GM19193 (cell line): ENCODE data around the gene ZNF557.

Experiments used
- POLR2A ChIP-seq: IDR thresholded peaks from 4 replicates; pipeline ENCODE4 v1.6.1; 2011; ENCODE audit not compliant: insufficient read depth, insufficient read length; ENCODE audit errors: extremely low read depth

The ZNF557 gene

GRCh38 chr19:7088999-7089398 is 19.5 kb downstream of the ZNF557 start:
- no peak for TF ChIP-seq POLR2A

DNA sequence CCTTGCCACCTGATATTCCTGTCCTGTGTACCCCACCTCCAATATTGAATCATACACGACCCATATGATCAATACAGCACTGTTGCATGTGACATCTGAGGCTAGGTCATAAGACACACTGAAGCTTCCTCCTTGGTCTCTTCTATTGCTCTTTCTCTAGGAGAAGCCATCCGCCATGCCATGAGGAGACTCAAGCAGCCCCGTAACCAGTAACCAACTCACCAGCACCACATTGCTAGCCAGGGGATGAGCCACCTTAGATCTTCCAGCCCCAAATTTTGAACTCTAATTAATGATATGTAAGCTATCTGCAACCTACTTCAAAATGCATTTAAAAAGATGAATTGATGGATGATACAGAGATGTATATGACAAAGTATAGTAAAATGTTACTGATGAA is 28.6 kb downstream of the ZNF557 start:
- TF ChIP-seq POLR2A = no peak

DNA sequence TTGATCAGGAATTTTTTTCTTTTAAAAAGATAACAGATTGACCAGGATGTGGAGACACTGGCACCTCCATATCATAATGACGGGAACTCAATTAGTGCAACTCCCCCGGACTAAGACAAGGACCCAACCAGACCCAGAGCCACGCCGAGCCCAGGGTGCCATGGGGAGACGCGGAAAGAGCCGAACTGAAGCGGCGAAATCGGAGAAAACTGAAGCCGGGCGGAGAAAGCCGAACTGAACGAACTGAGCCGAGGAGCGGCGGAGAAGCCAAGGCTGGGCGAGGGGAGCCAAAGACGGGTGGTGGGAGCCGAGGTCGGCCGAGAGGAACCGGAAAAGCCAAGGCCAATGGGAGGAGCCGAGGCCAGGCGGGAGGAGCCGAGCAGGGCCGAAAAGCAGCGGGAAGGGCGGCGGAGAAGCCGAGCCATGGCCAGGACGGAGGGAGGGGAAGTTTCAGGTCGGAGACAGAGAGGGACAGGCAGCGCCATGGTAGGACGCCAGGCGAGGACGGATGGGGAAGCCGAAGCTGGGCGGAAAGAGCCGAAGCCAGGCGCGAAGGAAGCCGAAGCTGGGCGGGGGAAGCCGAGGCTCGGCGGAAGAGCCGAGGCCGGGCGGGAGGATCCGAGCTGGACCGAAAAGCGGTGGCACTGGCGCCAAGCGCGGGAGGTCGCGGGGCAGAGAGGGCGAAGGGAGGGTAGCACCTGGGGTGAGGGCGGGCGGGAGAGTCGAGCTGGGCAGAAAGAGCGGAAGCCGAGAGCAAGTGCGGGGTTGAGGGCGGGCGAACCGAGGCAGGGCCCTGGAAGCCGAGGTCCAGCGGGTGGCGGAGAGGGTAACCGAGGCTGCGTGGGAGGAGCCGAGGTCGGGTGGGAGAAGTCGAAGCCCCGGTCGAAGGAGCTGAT is 29.4 kb downstream of the ZNF557 start:
- peak; percentile 66 for TF ChIP-seq POLR2A

DNA sequence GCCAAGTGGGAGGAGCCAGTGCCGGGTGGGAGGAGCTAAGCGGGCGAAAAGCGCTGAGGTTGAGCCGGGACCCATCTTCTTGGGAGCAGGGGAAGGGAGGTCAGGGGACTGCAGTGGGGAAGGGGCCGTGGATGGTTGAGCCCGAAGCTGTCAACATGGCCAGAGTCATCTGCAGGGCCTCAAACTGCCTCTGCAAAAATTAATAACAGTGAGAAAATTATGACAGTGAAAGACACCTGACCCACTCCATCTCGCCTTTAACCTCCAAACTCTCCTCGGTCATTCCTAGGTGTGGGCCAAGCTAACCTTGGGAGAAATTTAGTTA is 30.1 kb downstream of the ZNF557 start:
- TF ChIP-seq POLR2A = no peak

GRCh38 chr19:7101498-7102253 is 32.2 kb downstream of the ZNF557 start:
- TF ChIP-seq POLR2A = no peak

- no peak for TF ChIP-seq POLR2A
Observed at GRCh38 chr19:7104747-7105447, 35.4 kb downstream of the ZNF557 start.

DNA sequence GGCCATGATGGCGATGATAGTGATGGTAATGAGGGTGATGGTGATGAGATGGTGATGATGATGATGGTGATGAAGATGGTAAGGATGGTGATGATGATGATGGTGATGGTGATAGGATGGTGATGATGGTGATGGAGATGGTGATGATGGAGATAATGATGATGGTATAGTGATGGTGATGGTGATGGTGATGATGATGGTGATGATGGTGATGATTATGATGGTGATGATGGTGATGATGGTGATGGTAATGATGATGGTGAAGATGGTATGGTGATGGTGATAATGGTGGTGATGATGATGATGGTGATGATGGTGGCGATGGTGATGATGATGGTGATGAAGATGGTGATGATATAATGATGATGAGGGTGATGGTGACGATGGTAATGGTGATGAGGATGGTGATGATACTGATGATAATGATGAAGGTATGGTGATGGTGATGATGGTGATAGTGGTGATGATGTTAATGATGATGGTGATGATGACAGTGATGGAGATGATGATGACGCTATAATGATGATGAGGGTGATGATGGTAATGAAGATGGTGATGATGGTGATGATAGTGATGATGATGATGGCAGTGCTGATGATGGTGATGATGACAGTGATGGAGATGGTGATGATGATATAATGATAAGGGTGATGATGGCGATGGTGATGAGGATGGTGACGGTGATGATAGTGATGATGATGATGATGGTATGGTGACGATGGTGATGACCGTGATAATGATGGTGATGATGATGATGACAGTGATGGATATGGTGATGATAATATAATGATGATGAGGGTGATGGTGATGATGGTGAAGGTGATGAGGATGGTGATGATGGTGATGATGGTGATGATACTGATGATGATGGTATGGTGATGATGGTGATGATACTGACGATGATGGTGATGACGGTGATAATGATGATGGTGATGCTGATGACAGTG is 37.5 kb downstream of the ZNF557 start:
- no peak for TF ChIP-seq POLR2A

GRCh38 chr19:7109678-7110289 is 40.3 kb downstream of the ZNF557 start:
- no peak for TF ChIP-seq POLR2A

DNA sequence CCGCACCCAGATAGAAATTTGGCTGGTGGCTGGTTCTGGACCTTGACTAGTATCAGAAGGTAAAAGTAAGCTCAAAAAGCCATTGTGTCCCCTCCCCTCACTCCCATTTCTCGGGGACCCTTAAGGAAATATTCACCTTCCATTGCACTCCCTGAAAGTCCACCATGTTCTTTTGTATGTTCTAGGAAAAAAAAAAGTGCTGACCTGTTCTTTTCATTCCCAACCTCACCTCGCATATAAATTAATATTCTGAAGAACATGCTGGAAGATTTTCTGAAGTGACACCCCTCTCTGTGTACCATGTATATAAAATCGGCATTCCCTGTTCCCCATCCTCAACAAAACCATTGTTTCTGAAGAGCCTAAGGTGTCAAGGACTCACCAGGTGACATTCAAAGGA is 43.2 kb downstream of the ZNF557 start:
- no peak for TF ChIP-seq POLR2A

- TF ChIP-seq POLR2A = no peak
Observed at GRCh38 chr19:7113233-7113632, 43.7 kb downstream of the ZNF557 start.

GRCh38 chr19:7115721-7116120 is 46.2 kb downstream of the ZNF557 start:
- no peak for TF ChIP-seq POLR2A

GRCh38 chr19:7117248-7117647 is 47.7 kb downstream of the ZNF557 start:
- no peak for TF ChIP-seq POLR2A

DNA sequence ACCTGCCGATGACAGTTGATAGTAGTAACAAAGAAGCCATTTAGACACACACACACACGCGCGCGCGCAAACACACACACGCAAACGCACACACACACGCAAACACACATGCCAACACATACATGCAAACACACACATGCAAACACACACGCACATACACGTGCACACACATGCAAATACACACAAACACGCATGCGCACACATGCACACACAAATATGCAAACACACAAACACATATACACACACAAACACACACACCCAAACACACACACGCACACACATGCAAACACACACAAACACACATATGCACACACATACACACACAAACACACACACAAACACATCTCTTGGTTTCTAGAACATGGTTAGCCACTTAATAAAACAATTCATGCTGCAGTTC is 50.1 kb downstream of the ZNF557 start:
- no peak for TF ChIP-seq POLR2A

- no peak for TF ChIP-seq POLR2A
Observed at GRCh38 chr19:7120499-7120898, 51.0 kb downstream of the ZNF557 start.

- TF ChIP-seq POLR2A = no peak
Observed at GRCh38 chr19:7122701-7123100, 53.2 kb downstream of the ZNF557 start.

DNA sequence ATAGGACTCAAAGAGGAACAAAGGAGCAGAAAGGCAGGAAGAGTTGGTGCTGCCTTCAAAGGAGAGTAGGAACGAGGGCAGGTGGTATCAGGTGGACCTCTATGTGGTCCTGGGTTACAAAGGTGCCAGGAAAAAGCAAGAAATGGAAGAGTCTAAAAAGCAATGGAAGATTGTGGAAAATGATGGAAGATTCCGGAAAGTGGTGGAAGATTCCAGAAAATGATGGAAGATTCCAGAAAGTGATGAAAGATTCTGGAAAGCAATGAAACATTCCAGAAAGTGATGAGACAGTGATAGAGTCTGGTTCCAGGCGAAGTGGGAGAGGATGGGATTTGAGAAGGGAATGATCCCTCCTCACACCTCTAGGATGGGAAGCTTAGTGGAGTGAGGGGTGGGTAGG is 55.3 kb downstream of the ZNF557 start:
- no peak for TF ChIP-seq POLR2A
